Non-pigmented ciliary epithelial cell (primary cell): ENCODE measurements around the gene CSTF3.
"Not testable (repeated sequence)": the region's sequence is repeated elsewhere in the genome, so short reads cannot be mapped to it uniquely, and the experiment has no call there.

Source experiments
- DNase-seq: peaks from one replicate; pipeline ENCODE4 v3.0.0-alpha.2; 2010; ENCODE audit warnings: low read depth

CSTF3 gene

DNA sequence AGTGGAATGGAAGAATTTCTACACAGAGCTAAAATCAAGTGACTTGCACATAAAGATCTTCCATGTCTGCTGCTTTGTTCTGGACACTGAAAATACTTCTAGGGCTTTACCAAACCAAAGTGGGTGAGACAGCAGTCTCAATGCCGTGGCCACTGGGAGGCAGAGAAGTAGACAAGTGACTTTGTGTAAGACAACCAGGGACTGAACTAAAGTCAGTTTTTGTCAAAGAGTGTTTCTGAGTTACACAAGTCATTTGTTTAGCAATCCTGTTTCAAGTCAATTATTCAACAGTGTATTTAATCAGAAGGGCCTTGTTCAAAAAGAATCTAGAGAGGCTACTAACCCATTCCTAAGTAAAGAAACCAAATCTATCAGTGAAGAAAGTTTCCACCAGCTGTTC lies 75.3 kb downstream of the CSTF3 start:
- DNase-seq: no peak

- no peak for DNase-seq
Measured at GRCh38 chr11:33083918-33084317, 77.4 kb downstream of the CSTF3 start.

DNA sequence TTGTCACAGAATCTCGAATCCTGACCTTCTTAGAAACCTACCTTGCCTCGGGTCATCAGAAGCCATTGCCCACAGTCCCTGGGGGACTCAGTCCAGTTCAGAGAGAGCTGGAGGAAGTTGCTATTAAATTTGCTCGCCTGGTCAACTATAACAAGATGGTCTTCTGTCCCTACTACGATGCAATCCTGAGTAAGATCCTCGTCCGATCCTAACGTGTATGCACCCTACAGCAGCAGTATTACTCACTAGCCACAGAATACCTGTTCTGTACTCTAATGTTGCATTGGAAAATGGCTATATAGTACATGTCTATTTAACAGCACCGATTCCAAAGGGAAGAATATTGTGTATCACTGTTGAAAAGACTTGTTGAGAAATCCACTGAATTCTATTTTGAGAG lies 88.8 kb downstream of the CSTF3 start:
- DNase-seq: no peak

GRCh38 chr11:33068611-33069340 lies 92.5 kb downstream of the CSTF3 start:
- DNase-seq: no peak

GRCh38 chr11:33067294-33067693 lies 94.0 kb downstream of the CSTF3 start:
- no peak for DNase-seq

- DNase-seq: no peak
Measured at GRCh38 chr11:33065445-33066178, 95.7 kb downstream of the CSTF3 start.

GRCh38 chr11:33064866-33065265 lies 96.4 kb downstream of the CSTF3 start:
- no peak for DNase-seq

GRCh38 chr11:33064033-33064825 lies 97.1 kb downstream of the CSTF3 start:
- DNase-seq: no peak

- DNase-seq: no peak
Measured at GRCh38 chr11:33063326-33063881, 97.9 kb downstream of the CSTF3 start.

GRCh38 chr11:33062137-33062536 lies 99.1 kb downstream of the CSTF3 start:
- no peak for DNase-seq

GRCh38 chr11:33060271-33060670 lies 101.0 kb downstream of the CSTF3 start:
- no peak for DNase-seq

GRCh38 chr11:33059331-33060007 lies 101.8 kb downstream of the CSTF3 start:
- no peak for DNase-seq

GRCh38 chr11:33057284-33057683 lies 104.0 kb downstream of the CSTF3 start:
- no peak for DNase-seq

- DNase-seq: no peak
Measured at GRCh38 chr11:33055375-33055774, 105.9 kb downstream of the CSTF3 start.

DNA sequence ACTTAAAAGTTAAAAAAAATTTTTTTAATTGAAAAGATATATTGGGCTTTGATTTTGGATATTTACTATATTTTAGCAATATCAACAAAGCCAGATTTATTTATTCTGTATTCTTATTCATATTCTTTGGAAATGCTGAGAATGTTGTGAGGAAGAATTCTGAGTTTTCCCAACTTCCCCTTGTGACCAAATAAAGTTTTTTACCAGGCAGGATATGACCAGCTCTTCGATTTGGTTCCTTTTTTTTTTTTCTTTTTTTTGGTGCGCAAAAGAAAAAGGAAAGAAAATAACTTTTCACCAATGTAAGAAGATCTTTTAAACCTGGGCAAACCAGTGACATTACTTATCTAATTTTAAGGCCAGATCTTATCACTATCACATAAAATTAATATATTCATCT lies 109.0 kb downstream of the CSTF3 start:
- no peak for DNase-seq

- not testable (repeated sequence) for DNase-seq
Measured at GRCh38 chr11:33049565-33050408, 111.5 kb downstream of the CSTF3 start.

- DNase-seq: not testable (repeated sequence)
Measured at GRCh38 chr11:33048701-33049100, 112.6 kb downstream of the CSTF3 start.

- DNase-seq: no peak
Measured at GRCh38 chr11:33045551-33046255, 115.6 kb downstream of the CSTF3 start.

GRCh38 chr11:33044285-33044756 lies 117.0 kb downstream of the CSTF3 start:
- DNase-seq: no peak

GRCh38 chr11:33043221-33043830 lies 118.0 kb downstream of the CSTF3 start:
- no peak for DNase-seq
